Activated CD8-positive, alpha-beta memory T cell treated with anti-CD3 and anti-CD28 coated beads for 24 hours (primary cell): ENCODE measurements around the gene KLHL8.
A peak's percentile ranks its signal among the peaks of the same experiment; 100 is the strongest.

ENCODE experiments used
- DNase-seq: peaks from one replicate; pipeline ENCODE4 v3.0.0-alpha.2; 2020

KLHL8 gene

GRCh38 chr4:87220094-87220822 is at the start of gene KLHL8:
Gene KLHL8, minus strand, starts transcription at chr4:87220618. Its CDS starts 25,079 bp downstream, at chr4:87195539.
- peak; percentile 94 for DNase-seq

GRCh38 chr4:87270144-87270543 is 49.7 kb upstream of the KLHL8 start:
- no peak for DNase-seq

- no peak for DNase-seq
These were observed 48.0 kb upstream of the KLHL8 start for GRCh38 chr4:87268411-87268810.

GRCh38 chr4:87266986-87267385 is 46.6 kb upstream of the KLHL8 start:
- no peak for DNase-seq

GRCh38 chr4:87262886-87263285 is 42.5 kb upstream of the KLHL8 start:
- no peak for DNase-seq

GRCh38 chr4:87260477-87260876 is 40.1 kb upstream of the KLHL8 start:
- DNase-seq, result no peak

GRCh38 chr4:87258677-87259076 is 38.3 kb upstream of the KLHL8 start:
- no peak for DNase-seq

- DNase-seq, result no peak
These were observed 37.1 kb upstream of the KLHL8 start for GRCh38 chr4:87257523-87257922.

- DNase-seq, result no peak
These were observed 35.3 kb upstream of the KLHL8 start for GRCh38 chr4:87255755-87256154.

- DNase-seq, result no peak
These were observed 30.7 kb upstream of the KLHL8 start for GRCh38 chr4:87251106-87251505.

- no peak for DNase-seq
These were observed 29.9 kb upstream of the KLHL8 start for GRCh38 chr4:87250294-87250693.

GRCh38 chr4:87249332-87250019 is 29.1 kb upstream of the KLHL8 start:
- no peak for DNase-seq

- no peak for DNase-seq
These were observed 23.1 kb upstream of the KLHL8 start for GRCh38 chr4:87243426-87244053.

- DNase-seq, result no peak
These were observed 20.9 kb upstream of the KLHL8 start for GRCh38 chr4:87241336-87241735.

- DNase-seq, result no peak
These were observed 19.9 kb upstream of the KLHL8 start for GRCh38 chr4:87240341-87240740.

- no peak for DNase-seq
These were observed 19.4 kb upstream of the KLHL8 start for GRCh38 chr4:87239821-87240220.

- DNase-seq, result no peak
These were observed 18.8 kb upstream of the KLHL8 start for GRCh38 chr4:87239194-87239593.

- no peak for DNase-seq
These were observed 16.4 kb upstream of the KLHL8 start for GRCh38 chr4:87236861-87237260.

- no peak for DNase-seq
These were observed 14.7 kb upstream of the KLHL8 start for GRCh38 chr4:87235020-87235671.

- DNase-seq, result no peak
These were observed 11.8 kb upstream of the KLHL8 start for GRCh38 chr4:87232216-87232615.

- DNase-seq, result no peak
These were observed 10.4 kb upstream of the KLHL8 start for GRCh38 chr4:87230806-87231205.

GRCh38 chr4:87229979-87230378 is 9.6 kb upstream of the KLHL8 start:
- no peak for DNase-seq

GRCh38 chr4:87228262-87228860 is 7.9 kb upstream of the KLHL8 start:
- no peak for DNase-seq
